Measurements from ENCODE around the gene AKR1C3.
"Not testable (repeated sequence)": the region's sequence is repeated elsewhere in the genome, so short reads cannot be mapped to it uniquely, and the experiment has no call there.

AKR1C3 gene

GRCh38 chr10:5089865-5090264 lies 4.3 kb upstream of the AKR1C3 start:
- no peak for DNase-seq

- no peak for DNase-seq
Measured at GRCh38 chr10:5090551-5090950, 3.7 kb upstream of the AKR1C3 start.

- DNase-seq, result no peak
Measured at GRCh38 chr10:5091196-5091595, 3.0 kb upstream of the AKR1C3 start.

- DNase-seq, result no peak
Measured at GRCh38 chr10:5092375-5092774, 1.8 kb upstream of the AKR1C3 start.

GRCh38 chr10:5092848-5093790 lies 1.1 kb upstream of the AKR1C3 start:
- DNase-seq, result no peak

GRCh38 chr10:5095687-5096086 lies 1.5 kb downstream of the AKR1C3 start:
- DNase-seq, result no peak

- DNase-seq, result no peak
Measured at GRCh38 chr10:5096108-5096507, 1.9 kb downstream of the AKR1C3 start.

GRCh38 chr10:5102479-5102878 lies 8.3 kb downstream of the AKR1C3 start:
- not testable (repeated sequence) for DNase-seq

GRCh38 chr10:5103481-5103880 lies 9.3 kb downstream of the AKR1C3 start:
- no peak for DNase-seq

GRCh38 chr10:5105626-5106025 lies 11.4 kb downstream of the AKR1C3 start:
- no peak for DNase-seq

- DNase-seq, result no peak
Measured at GRCh38 chr10:5106553-5106952, 12.3 kb downstream of the AKR1C3 start.

- DNase-seq, result no peak
Measured at GRCh38 chr10:5107860-5108526, 13.8 kb downstream of the AKR1C3 start.

- no peak for DNase-seq
Measured at GRCh38 chr10:5108658-5109416, 14.6 kb downstream of the AKR1C3 start.

- not testable (repeated sequence) for DNase-seq
Measured at GRCh38 chr10:5109861-5110260, 15.6 kb downstream of the AKR1C3 start.

GRCh38 chr10:5116621-5117020 lies 22.4 kb downstream of the AKR1C3 start:
- no peak for DNase-seq

- no peak for DNase-seq
Measured at GRCh38 chr10:5117026-5117425, 22.8 kb downstream of the AKR1C3 start.

GRCh38 chr10:5119997-5120396 lies 25.8 kb downstream of the AKR1C3 start:
- DNase-seq, result not testable (repeated sequence)

- no peak for DNase-seq
Measured at GRCh38 chr10:5123886-5124285, 29.7 kb downstream of the AKR1C3 start.

GRCh38 chr10:5125315-5126044 lies 31.3 kb downstream of the AKR1C3 start:
- no peak for DNase-seq

- DNase-seq, result no peak
Measured at GRCh38 chr10:5135581-5135980, 41.4 kb downstream of the AKR1C3 start.

- no peak for DNase-seq
Measured at GRCh38 chr10:5136468-5137087, 42.4 kb downstream of the AKR1C3 start.

- DNase-seq, result not testable (repeated sequence)
Measured at GRCh38 chr10:5137699-5138098, 43.5 kb downstream of the AKR1C3 start.

All from NCI-H446 (cell line).